ENCODE results near the gene TNIP2.
"Not testable (repeated sequence)": the region's sequence is repeated elsewhere in the genome, so short reads cannot be mapped to it uniquely, and the experiment has no call there.

The TNIP2 gene

GRCh38 chr4:2743518-2744445 is 12.4 kb downstream of the TNIP2 start:
- DNase-seq, result no peak

GRCh38 chr4:2742823-2743517 is 13.2 kb downstream of the TNIP2 start:
- no peak for DNase-seq

- DNase-seq, result no peak
Observed at GRCh38 chr4:2742081-2742822, 13.9 kb downstream of the TNIP2 start.

GRCh38 chr4:2741626-2742025 is 14.5 kb downstream of the TNIP2 start:
- DNase-seq, result no peak

- DNase-seq, result not testable (repeated sequence)
Observed at GRCh38 chr4:2738296-2738695, 17.8 kb downstream of the TNIP2 start.

GRCh38 chr4:2735869-2736268 is 20.3 kb downstream of the TNIP2 start:
- DNase-seq, result no peak

- no peak for DNase-seq
Observed at GRCh38 chr4:2734612-2735011, 21.5 kb downstream of the TNIP2 start.

- DNase-seq, result no peak
Observed at GRCh38 chr4:2733844-2734574, 22.1 kb downstream of the TNIP2 start.

GRCh38 chr4:2733001-2733843 is 22.9 kb downstream of the TNIP2 start:
- no peak for DNase-seq

GRCh38 chr4:2732526-2732925 is 23.6 kb downstream of the TNIP2 start:
- DNase-seq, result no peak

GRCh38 chr4:2731907-2732317 is 24.2 kb downstream of the TNIP2 start:
- no peak for DNase-seq

- DNase-seq, result no peak
Observed at GRCh38 chr4:2729533-2729875, 26.6 kb downstream of the TNIP2 start.

- DNase-seq, result no peak
Observed at GRCh38 chr4:2728806-2729532, 27.2 kb downstream of the TNIP2 start.

- no peak for DNase-seq
Observed at GRCh38 chr4:2728221-2728620, 27.9 kb downstream of the TNIP2 start.

GRCh38 chr4:2726881-2727280 is 29.3 kb downstream of the TNIP2 start:
- DNase-seq, result not testable (repeated sequence)

GRCh38 chr4:2725380-2725779 is 30.8 kb downstream of the TNIP2 start:
- no peak for DNase-seq

GRCh38 chr4:2723751-2724150 is 32.4 kb downstream of the TNIP2 start:
- DNase-seq, result no peak

GRCh38 chr4:2722033-2722432 is 34.1 kb downstream of the TNIP2 start:
- no peak for DNase-seq

- DNase-seq, result no peak
Observed at GRCh38 chr4:2721586-2721985, 34.5 kb downstream of the TNIP2 start.

GRCh38 chr4:2716236-2716635 is 39.9 kb downstream of the TNIP2 start:
- DNase-seq, result no peak

GRCh38 chr4:2715426-2715825 is 40.7 kb downstream of the TNIP2 start:
- no peak for DNase-seq
